Gastrocnemius medialis (tissue), 4 donors: ENCODE data around the gene AP2S1. TPM values are rescaled to one million over a fixed set of nuclear protein-coding genes. Genes with fewer than 3 reads are reported as not detected.
"Not testable (repeated sequence)": the region's sequence is repeated elsewhere in the genome, so short reads cannot be mapped to it uniquely, and the experiment has no call there.

ENCODE experiments used
- ATAC-seq, 2 donors: fragments of 150-250 bp; one replicate each; pipeline ENCODE4 v1.9.1; 2016
- DNase-seq, 2 donors: peaks; one replicate each; pipeline ENCODE4 v3.0.0-alpha.2; 2019
- H3K27ac ChIP-seq, 4 donors: fragments of 200-600 bp; sonication (generic); 1 replicate in 1 of 4; 2 replicates in 3 of 4; pipeline ENCODE4 v1.5.1; 2016 to 2018; ENCODE audit warnings: mild to moderate bottlenecking in 2 of 4, moderate library complexity in 1 of 4
- H3K27me3 ChIP-seq, 3 donors: fragments of 200-600 bp; sonication (generic) in 2 of 3; 1 replicate in 1 of 3; 2 replicates in 2 of 3; pipeline versions ENCODE4 v1.5.1 to v1.6.0; 2016 to 2019; ENCODE audit warnings: mild to moderate bottlenecking in 1 of 3, moderate library complexity in 1 of 3
- H3K36me3 ChIP-seq, 2 donors: fragments of 200-600 bp; sonication (generic) in 1 of 2; one replicate each; pipeline ENCODE4 v1.5.1; 2017 to 2018
- H3K4me1 ChIP-seq, 2 donors: fragments of 200-600 bp; sonication (generic) in 1 of 2; one replicate each; pipeline ENCODE4 v1.5.1; 2016 to 2017; ENCODE audit warnings: mild to moderate bottlenecking in 2 of 2
- H3K4me3 ChIP-seq, 4 donors: fragments of 200-600 bp; sonication (generic) in 3 of 4; 1 replicate in 1 of 4; 2 replicates in 3 of 4; pipeline ENCODE4 v1.5.1; 2016 to 2019; ENCODE audit warnings: mild to moderate bottlenecking in 2 of 4
- H3K9me3 ChIP-seq, 3 donors: fragments of 200-600 bp; sonication (generic) in 2 of 3; 1 replicate in 1 of 3; 2 replicates in 2 of 3; pipeline ENCODE4 v1.5.1; 2016 to 2019
- POLR2A ChIP-seq, 2 donors: fragments of 450-650 bp; IDR thresholded peaks; one replicate each; pipeline ENCODE4 v1.6.1; 2017; ENCODE audit warnings: antibody characterized with exemption in 2 of 2, mild to moderate bottlenecking in 2 of 2, moderate library complexity in 2 of 2
- in situ Hi-C, 4 donors: fragments of 200-750 bp; cut with MboI; loops; one replicate each; pipeline versions ENCODE4 v1.15.0 to v1.8.0; 2017; ENCODE audit warnings: low sequenced_read_pairs in 4 of 4
- intact Hi-C: fragments of 100-400 bp; cut with DNase I; formaldehyde crosslinking; loops from one replicate; pipeline ENCODE4 v1.15.1; 2023; ENCODE audit warnings: low total_unique reads
- total RNA-seq, 4 donors: library from RNA; depleted of rRNA; stranded (reverse); fragments of >200 nt; gene quantifications; one replicate each; pipeline versions ENCODE4 v1.1.0 to v1.2.3, GENCODE V29; 2016
- TF ChIP-seq, protein P1 (sequence below), 5 experiments: fragments of 450-650 bp in 3 of 5; fragments of 200-600 bp in 2 of 5; sonication (generic) in 2 of 5; IDR thresholded peaks in 4 of 5; conservative IDR thresholded peaks in 1 of 5; 1 replicate in 4 of 5; 2 replicates in 1 of 5; pipeline ENCODE4 v1.5.1; 2016 to 2019; ENCODE audit warnings: antibody characterized with exemption in 5 of 5, mild to moderate bottlenecking in 3 of 5, moderate library complexity in 3 of 5

AP2S1 gene
- total RNA-seq, 4 donors from 2014 or later: 42.7 to 94.1 (median 64.9) TPM

DNA sequence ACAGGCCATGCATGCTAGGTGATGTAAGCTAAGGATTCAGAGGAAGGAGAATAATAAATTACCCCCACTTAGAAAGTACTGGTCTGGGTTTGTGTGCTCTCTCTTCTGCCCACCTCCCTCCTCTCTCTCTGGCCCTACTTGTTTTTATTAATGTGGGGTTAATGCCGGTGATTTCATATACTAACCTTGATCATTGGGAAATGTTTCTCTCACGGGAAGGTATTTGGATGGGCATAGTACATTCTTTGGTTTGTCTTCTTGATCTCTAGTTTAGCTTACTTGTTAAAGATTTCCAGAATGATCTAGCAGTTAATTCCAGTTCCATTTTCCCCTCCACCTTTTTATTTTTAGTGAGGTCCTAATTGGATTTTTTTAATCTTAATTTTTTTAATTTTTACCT, 34.8 kb upstream of the AP2S1 start:
- Histone ChIP-seq H3K27me3 (no peaks in the 10 kb centered on the region), H3K4me3 (no peak overlapping the region), H3K36me3 (no peaks in the 10 kb centered on the region), H3K4me1 (peaks cover 0 to 6% of the 10 kb centered on the region in 2 donors), H3K27ac (no peak overlapping the region), H3K9me3 (no peaks in the 10 kb centered on the region)
- intact Hi-C loops: no loop called here
- ATAC-seq: no peak
- in situ Hi-C loops: no loop called here
- DNase-seq: no peak
- TF ChIP-seq POLR2A (IDR thresholded peaks at IDR 0.05): no peak

DNA sequence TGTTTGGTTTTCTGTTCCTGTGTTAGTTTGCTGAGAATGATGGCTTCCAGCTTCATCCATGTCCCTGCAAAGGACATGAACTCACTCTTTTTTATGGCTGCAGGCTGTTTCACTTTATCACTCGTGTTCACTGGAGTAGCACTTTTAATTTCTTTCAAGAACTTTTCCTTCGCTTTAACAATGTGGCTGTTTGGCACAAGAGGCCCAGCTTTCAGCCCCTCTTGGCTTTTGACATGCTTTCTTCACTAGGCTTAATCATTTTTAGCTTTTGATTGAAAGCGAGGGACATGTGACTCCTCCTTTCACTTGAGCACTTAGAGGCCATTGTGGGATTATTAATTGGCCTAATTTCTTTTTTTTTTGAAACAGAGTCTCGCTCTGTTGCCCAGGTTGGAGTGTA, 32.1 kb upstream of the AP2S1 start:
- ATAC-seq, H3K9me3 ChIP-seq, in situ Hi-C loops, DNase-seq, intact Hi-C loops, H3K27ac ChIP-seq, H3K36me3 ChIP-seq, H3K4me3 ChIP-seq, H3K27me3 ChIP-seq: not testable (repeated sequence)
- H3K4me1 ChIP-seq: peaks cover 6 to 19% of the 10 kb centered on the region in 2 donors

DNA sequence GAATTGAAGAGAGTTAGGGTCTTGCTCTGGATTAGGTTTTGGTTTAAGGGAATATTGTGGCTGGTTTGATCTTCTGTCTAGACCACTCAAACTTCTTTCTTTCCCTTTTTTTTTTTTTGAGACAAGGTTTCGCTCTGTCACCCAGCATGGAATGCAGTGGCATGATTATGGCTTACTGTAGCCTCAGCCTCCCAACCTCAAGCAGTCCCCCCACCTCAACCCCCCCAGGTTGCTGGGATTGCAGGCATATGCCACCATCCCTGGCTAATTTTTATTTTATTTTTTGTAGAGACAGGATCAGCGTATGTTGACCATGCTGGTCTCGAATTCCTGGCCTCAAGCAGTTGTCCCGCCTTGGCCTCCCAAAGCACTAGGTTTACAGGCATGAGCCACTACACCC, 31.4 kb upstream of the AP2S1 start:
- Histone ChIP-seq H3K36me3 (no peaks in the 10 kb centered on the region), H3K9me3 (no peaks in the 10 kb centered on the region), H3K4me3 (no peak overlapping the region), H3K27me3 (no peaks in the 10 kb centered on the region), H3K27ac (no peak overlapping the region), H3K4me1 (peaks cover 6 to 19% of the 10 kb centered on the region in 2 donors)
- TF ChIP-seq, protein P1, sequence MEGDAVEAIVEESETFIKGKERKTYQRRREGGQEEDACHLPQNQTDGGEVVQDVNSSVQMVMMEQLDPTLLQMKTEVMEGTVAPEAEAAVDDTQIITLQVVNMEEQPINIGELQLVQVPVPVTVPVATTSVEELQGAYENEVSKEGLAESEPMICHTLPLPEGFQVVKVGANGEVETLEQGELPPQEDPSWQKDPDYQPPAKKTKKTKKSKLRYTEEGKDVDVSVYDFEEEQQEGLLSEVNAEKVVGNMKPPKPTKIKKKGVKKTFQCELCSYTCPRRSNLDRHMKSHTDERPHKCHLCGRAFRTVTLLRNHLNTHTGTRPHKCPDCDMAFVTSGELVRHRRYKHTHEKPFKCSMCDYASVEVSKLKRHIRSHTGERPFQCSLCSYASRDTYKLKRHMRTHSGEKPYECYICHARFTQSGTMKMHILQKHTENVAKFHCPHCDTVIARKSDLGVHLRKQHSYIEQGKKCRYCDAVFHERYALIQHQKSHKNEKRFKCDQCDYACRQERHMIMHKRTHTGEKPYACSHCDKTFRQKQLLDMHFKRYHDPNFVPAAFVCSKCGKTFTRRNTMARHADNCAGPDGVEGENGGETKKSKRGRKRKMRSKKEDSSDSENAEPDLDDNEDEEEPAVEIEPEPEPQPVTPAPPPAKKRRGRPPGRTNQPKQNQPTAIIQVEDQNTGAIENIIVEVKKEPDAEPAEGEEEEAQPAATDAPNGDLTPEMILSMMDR (IDR thresholded peaks at IDR 0.05 in 4 of 5, conservative IDR thresholded peaks at IDR 0.05 in 1 of 5): no peak
- no peak for TF ChIP-seq POLR2A (IDR thresholded peaks at IDR 0.05)
- intact Hi-C loops: no loop called here
- in situ Hi-C loops: no loop called here
- no peak for DNase-seq
- no peak for ATAC-seq

DNA sequence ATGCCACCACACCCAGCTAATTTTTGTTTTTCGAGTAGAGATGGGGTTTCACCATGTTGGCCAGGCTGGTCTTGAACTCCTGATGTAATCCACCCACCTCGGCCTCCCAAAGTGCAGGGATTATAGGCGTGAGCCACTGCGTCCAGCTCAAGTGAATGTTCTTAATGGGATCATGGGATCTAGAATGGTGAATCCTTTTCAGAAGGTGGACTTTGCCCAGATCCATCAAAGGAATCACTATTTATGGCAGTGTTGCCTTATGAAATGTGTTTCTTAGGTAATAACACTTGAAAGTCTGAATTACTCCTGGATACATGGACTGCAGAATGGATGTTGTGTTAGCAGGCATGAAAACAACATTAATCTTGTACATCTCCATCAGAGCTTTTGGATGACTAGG, 30.4 kb upstream of the AP2S1 start:
- Histone ChIP-seq H3K36me3 (no peaks in the 10 kb centered on the region), H3K4me3 (no peak overlapping the region), H3K9me3 (no peaks in the 10 kb centered on the region), H3K27me3 (no peaks in the 10 kb centered on the region), H3K27ac (no peak overlapping the region), H3K4me1 (peaks cover 6 to 19% of the 10 kb centered on the region in 2 donors)
- in situ Hi-C loops: no loop called here
- intact Hi-C loops: no loop called here
- DNase-seq (no peak), ATAC-seq (no peak)
- TF ChIP-seq POLR2A (IDR thresholded peaks at IDR 0.05): no peak
- TF ChIP-seq, protein P1 (IDR thresholded peaks at IDR 0.05 in 4 of 5, conservative IDR thresholded peaks at IDR 0.05 in 1 of 5): no peak

DNA sequence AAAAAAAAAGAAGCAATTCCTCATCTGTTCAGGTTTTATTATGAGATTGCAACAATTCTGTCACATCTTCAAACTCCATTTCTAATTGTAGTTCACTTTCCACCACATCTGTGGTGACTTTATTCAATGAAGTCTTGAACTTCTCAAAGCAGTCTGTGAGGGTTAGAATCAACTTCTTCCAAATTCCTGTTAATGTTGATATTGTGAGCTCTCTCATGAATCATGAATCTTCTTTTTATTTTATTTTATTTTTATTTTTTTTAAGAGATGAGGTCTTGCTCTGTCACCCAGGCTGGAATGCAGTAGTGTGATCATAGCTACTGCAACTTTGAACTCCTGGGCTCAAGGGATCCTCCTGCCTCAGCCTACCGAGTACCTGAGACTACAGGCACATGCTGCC, 29.8 kb upstream of the AP2S1 start:
- intact Hi-C loops: no loop called here
- Histone ChIP-seq H3K4me3 (no peak overlapping the region), H3K27ac (no peak overlapping the region), H3K27me3 (no peaks in the 10 kb centered on the region), H3K36me3 (no peaks in the 10 kb centered on the region), H3K4me1 (peaks cover 6 to 19% of the 10 kb centered on the region in 2 donors), H3K9me3 (no peaks in the 10 kb centered on the region)
- in situ Hi-C loops: no loop called here
- DNase-seq: no peak
- TF ChIP-seq POLR2A (IDR thresholded peaks at IDR 0.05): no peak
- TF ChIP-seq, protein P1 (IDR thresholded peaks at IDR 0.05 in 4 of 5, conservative IDR thresholded peaks at IDR 0.05 in 1 of 5): no peak
- ATAC-seq: no peak
